ENCODE results near the gene SF3B3.

SF3B3 gene

GRCh38 chr16:70483426-70483825 lies 40.2 kb upstream of the SF3B3 start:
- no peaks in the 10 kb centered on the region for H3K27me3 ChIP-seq (ENCODE audit: low read depth, low read length)
- peaks cover 34% of the 10 kb centered on the region for H3K36me3 ChIP-seq (replicated peaks; ENCODE audit: low read depth, low read length)
- H3K9me3 ChIP-seq (ENCODE audit: insufficient read depth, low read length) = no peaks in the 10 kb centered on the region
- H3K4me2 ChIP-seq (ENCODE audit: low read length) = peak overlapping the region; percentile 29
- 0 out of 2 replicates have a peak overlapping the region, but pooled peaks have one; percentile 5 for H3K9ac ChIP-seq (ENCODE audit: low read length)
- TF ChIP-seq CTCF (IDR thresholded peaks at IDR 0.05; ENCODE audit: low read depth, low read length) = no peak
- no peak for TF ChIP-seq EZH2phosphoT487 (IDR thresholded peaks at IDR 0.05; ENCODE audit: low read depth)
- no peak overlapping the region for H3K4me3 ChIP-seq (ENCODE audit: low read length)
- H3K4me1 ChIP-seq (ENCODE audit: low read length) = peaks cover 49% of the 10 kb centered on the region
- H2AFZ ChIP-seq (ENCODE audit: low read depth, low read length) = no peak overlapping the region
- H3K27ac ChIP-seq (ENCODE audit: low read length) = peak overlapping the region; percentile 56
- no peaks in the 10 kb centered on the region for H4K20me1 ChIP-seq (ENCODE audit: insufficient read depth, low read length)
- H3K79me2 ChIP-seq (ENCODE audit: low read length) = no peaks in the 10 kb centered on the region

- H3K27me3 ChIP-seq (ENCODE audit: low read depth, low read length) = no peaks in the 10 kb centered on the region
- no peak overlapping the region for H3K4me2 ChIP-seq (ENCODE audit: low read length)
- peaks cover 19% of the 10 kb centered on the region for H3K36me3 ChIP-seq (replicated peaks; ENCODE audit: low read depth, low read length)
- no peak overlapping the region for H3K27ac ChIP-seq (ENCODE audit: low read length)
- H3K9ac ChIP-seq (ENCODE audit: low read length) = no peak overlapping the region
- TF ChIP-seq CTCF (IDR thresholded peaks at IDR 0.05; ENCODE audit: low read depth, low read length) (no peak), EZH2phosphoT487 (IDR thresholded peaks at IDR 0.05; ENCODE audit: low read depth) (no peak)
- no peaks in the 10 kb centered on the region for H3K9me3 ChIP-seq (ENCODE audit: insufficient read depth, low read length)
- no peaks in the 10 kb centered on the region for H3K79me2 ChIP-seq (ENCODE audit: low read length)
- H4K20me1 ChIP-seq (ENCODE audit: insufficient read depth, low read length) = no peaks in the 10 kb centered on the region
- H3K4me3 ChIP-seq (ENCODE audit: low read length) = no peak overlapping the region
- H3K4me1 ChIP-seq (ENCODE audit: low read length) = peaks cover 42% of the 10 kb centered on the region
- H2AFZ ChIP-seq (ENCODE audit: low read depth, low read length) = no peak overlapping the region
These were observed 38.7 kb upstream of the SF3B3 start for GRCh38 chr16:70484867-70485266.

GRCh38 chr16:70490261-70490660 lies 33.4 kb upstream of the SF3B3 start:
- peaks cover 12% of the 10 kb centered on the region for H3K36me3 ChIP-seq (replicated peaks; ENCODE audit: low read depth, low read length)
- H3K27me3 ChIP-seq (ENCODE audit: low read depth, low read length) = no peaks in the 10 kb centered on the region
- H3K4me2 ChIP-seq (ENCODE audit: low read length) = no peak overlapping the region
- no peaks in the 10 kb centered on the region for H4K20me1 ChIP-seq (ENCODE audit: insufficient read depth, low read length)
- H3K9me3 ChIP-seq (ENCODE audit: insufficient read depth, low read length) = no peaks in the 10 kb centered on the region
- no peak for TF ChIP-seq EZH2phosphoT487 (IDR thresholded peaks at IDR 0.05; ENCODE audit: low read depth)
- TF ChIP-seq CTCF (IDR thresholded peaks at IDR 0.05; ENCODE audit: low read depth, low read length) = no peak
- H3K4me1 ChIP-seq (ENCODE audit: low read length) = no peaks in the 10 kb centered on the region
- no peak overlapping the region for H3K27ac ChIP-seq (ENCODE audit: low read length)
- H3K4me3 ChIP-seq (ENCODE audit: low read length) = no peak overlapping the region
- no peaks in the 10 kb centered on the region for H3K79me2 ChIP-seq (ENCODE audit: low read length)
- H3K9ac ChIP-seq (ENCODE audit: low read length) = no peak overlapping the region
- H2AFZ ChIP-seq (ENCODE audit: low read depth, low read length) = no peak overlapping the region

GRCh38 chr16:70493802-70494201 lies 29.8 kb upstream of the SF3B3 start:
- peaks cover 39% of the 10 kb centered on the region for H3K36me3 ChIP-seq (replicated peaks; ENCODE audit: low read depth, low read length)
- H3K27me3 ChIP-seq (ENCODE audit: low read depth, low read length) = no peaks in the 10 kb centered on the region
- H3K4me1 ChIP-seq (ENCODE audit: low read length) = no peaks in the 10 kb centered on the region
- H3K27ac ChIP-seq (ENCODE audit: low read length) = no peak overlapping the region
- no peak overlapping the region for H3K4me3 ChIP-seq (ENCODE audit: low read length)
- H3K4me2 ChIP-seq (ENCODE audit: low read length) = no peak overlapping the region
- no peak overlapping the region for H3K9ac ChIP-seq (ENCODE audit: low read length)
- H3K79me2 ChIP-seq (ENCODE audit: low read length) = no peaks in the 10 kb centered on the region
- no peak for TF ChIP-seq CTCF (IDR thresholded peaks at IDR 0.05; ENCODE audit: low read depth, low read length)
- TF ChIP-seq EZH2phosphoT487 (IDR thresholded peaks at IDR 0.05; ENCODE audit: low read depth) = no peak
- no peaks in the 10 kb centered on the region for H3K9me3 ChIP-seq (ENCODE audit: insufficient read depth, low read length)
- H2AFZ ChIP-seq (ENCODE audit: low read depth, low read length) = no peak overlapping the region
- no peaks in the 10 kb centered on the region for H4K20me1 ChIP-seq (ENCODE audit: insufficient read depth, low read length)
